ENCODE measurements around the gene EFR3B. TPM values are rescaled to one million over a fixed set of nuclear protein-coding genes. Genes with fewer than 3 reads are reported as not detected.

Gene EFR3B
- total RNA-seq, 1 donor from 2014 or later, result 22.9 TPM

DNA sequence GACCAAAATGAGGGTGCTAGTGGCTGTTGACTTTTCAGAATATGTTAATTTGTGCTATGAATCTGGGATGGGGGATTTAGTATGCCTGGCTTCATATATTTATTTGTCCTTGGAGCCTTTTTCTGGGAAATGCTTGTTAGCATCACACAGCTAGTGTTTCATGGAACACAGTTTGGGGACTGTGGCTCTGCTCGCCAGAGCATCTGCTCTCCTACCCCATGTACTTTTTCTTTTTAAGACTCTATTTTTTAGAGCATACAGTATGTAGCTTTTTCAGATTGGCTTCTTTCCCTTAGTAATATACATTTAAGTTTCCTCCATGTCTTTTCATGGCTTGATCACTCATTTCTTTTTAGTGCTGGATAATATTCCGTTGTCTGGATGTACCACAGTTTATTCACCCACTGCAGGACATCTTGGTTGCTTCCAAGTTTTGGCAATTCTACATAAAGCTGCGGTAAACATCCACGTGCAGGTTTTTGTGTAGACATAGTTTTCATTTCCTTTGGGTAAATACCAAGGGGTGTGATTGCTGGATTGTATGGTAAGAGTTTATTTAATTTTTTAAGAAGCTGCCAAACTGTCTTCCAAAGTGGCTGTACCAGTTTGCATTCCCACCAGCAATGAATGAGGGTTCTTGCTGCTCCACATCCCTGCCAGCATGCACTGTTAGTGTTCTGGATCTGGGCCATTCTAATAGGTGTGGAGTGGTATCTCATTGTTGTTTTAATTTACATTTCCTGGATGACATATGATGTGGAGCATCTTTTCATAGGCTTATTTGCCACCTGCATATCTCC is 44.1 kb downstream of the EFR3B start:
- no peak for DNase-seq
- Mint-ChIP-seq H3K27me3 (ENCODE audit: unreplicated experiment) (peaks cover 8% of the 10 kb centered on the region), H3K36me3 (ENCODE audit: unreplicated experiment) (no peaks in the 10 kb centered on the region), H3K4me1 (ENCODE audit: low read depth, unreplicated experiment) (no peaks in the 10 kb centered on the region), H3K27ac (ENCODE audit: unreplicated experiment) (no peak overlapping the region), H3K4me3 (ENCODE audit: unreplicated experiment) (no peak overlapping the region), H3K9me3 (ENCODE audit: unreplicated experiment) (no peaks in the 10 kb centered on the region)
- TF ChIP-seq, protein P1, sequence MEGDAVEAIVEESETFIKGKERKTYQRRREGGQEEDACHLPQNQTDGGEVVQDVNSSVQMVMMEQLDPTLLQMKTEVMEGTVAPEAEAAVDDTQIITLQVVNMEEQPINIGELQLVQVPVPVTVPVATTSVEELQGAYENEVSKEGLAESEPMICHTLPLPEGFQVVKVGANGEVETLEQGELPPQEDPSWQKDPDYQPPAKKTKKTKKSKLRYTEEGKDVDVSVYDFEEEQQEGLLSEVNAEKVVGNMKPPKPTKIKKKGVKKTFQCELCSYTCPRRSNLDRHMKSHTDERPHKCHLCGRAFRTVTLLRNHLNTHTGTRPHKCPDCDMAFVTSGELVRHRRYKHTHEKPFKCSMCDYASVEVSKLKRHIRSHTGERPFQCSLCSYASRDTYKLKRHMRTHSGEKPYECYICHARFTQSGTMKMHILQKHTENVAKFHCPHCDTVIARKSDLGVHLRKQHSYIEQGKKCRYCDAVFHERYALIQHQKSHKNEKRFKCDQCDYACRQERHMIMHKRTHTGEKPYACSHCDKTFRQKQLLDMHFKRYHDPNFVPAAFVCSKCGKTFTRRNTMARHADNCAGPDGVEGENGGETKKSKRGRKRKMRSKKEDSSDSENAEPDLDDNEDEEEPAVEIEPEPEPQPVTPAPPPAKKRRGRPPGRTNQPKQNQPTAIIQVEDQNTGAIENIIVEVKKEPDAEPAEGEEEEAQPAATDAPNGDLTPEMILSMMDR (IDR thresholded peaks at IDR 0.05; ENCODE audit: partially characterized antibody, unreplicated experiment), result no peak

DNA sequence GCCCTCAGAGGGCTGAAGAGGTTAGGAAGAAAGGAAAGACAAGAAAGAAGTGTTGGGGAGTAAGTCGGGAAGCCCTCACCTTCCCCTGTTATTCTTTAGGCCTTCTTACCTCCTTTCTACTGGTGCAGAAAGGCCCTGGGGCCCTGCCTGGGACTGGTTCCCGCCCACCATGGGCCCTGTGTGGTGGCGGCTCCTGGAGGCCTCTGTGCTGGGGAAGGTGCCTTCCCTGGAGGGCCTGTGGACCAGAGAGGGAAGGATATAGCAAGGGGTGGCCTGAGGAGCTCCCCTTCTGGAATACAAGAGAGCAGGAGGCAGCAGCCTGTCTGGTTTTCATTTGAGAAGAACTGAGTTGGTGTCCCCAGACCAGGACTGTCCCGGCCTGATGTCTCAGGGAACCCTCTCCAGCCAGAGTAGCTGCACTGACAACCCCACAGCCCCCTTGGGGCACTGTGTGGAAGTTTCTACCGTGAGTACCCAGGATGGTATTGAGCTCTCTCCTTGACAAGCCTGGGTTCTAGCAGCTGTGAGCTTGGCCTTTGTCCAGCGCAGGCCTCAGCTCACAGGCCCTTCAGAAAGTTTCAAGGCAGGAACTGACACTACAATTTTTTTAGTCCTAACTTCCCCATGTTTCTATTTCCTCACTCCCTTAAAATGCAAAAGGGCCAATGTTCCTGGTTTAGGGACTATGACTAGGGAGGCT is 47.1 kb downstream of the EFR3B start:
- Mint-ChIP-seq H3K27me3 (ENCODE audit: unreplicated experiment) (peaks cover 4% of the 10 kb centered on the region), H3K4me3 (ENCODE audit: unreplicated experiment) (no peak overlapping the region), H3K9me3 (ENCODE audit: unreplicated experiment) (no peaks in the 10 kb centered on the region), H3K27ac (ENCODE audit: unreplicated experiment) (no peak overlapping the region), H3K36me3 (ENCODE audit: unreplicated experiment) (no peaks in the 10 kb centered on the region), H3K4me1 (ENCODE audit: low read depth, unreplicated experiment) (no peaks in the 10 kb centered on the region)
- DNase-seq, result no peak
- TF ChIP-seq, protein P1 (IDR thresholded peaks at IDR 0.05; ENCODE audit: partially characterized antibody, unreplicated experiment), result no peak

DNA sequence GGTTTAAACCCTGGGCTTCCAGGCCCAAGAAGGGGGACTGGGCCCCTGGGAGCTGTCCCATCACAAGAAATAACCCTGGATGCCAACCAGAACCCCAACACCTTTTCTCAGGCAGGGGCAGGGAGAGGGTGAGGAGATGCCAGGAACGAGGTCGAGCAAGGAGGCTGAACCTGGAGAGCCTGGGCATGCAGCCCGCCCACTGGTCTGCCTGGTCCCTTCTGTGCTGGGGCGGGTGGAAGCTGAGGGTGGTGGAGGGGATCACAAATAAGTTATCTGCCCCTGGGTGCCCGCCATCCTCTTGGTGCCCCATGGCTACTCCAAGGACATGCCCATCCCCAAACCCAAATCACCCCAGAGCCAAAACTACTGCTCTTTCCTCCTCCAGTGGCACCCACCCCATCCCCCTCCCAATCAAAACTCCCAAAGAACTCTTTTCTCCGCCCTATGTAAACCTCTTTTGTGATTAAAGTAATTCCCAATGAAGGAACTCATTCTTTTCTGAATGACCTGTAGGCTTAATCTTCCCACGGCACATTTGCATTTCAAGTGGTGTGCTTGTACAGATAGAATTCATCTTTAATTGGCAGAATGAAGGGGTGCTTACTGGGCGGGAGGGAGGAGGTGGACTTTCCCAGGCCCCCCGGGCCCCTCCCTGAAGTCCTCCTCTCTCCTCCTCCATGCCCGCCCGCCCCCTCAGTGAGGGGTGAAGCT is 47.9 kb downstream of the EFR3B start:
- no peak for DNase-seq
- no peak overlapping the region for H3K27ac Mint-ChIP-seq (ENCODE audit: unreplicated experiment)
- no peak overlapping the region for H3K4me3 Mint-ChIP-seq (ENCODE audit: unreplicated experiment)
- H3K9me3 Mint-ChIP-seq (ENCODE audit: unreplicated experiment), result no peaks in the 10 kb centered on the region
- H3K4me1 Mint-ChIP-seq (ENCODE audit: low read depth, unreplicated experiment), result no peaks in the 10 kb centered on the region
- TF ChIP-seq, protein P1 (IDR thresholded peaks at IDR 0.05; ENCODE audit: partially characterized antibody, unreplicated experiment), result no peak
- H3K27me3 Mint-ChIP-seq (ENCODE audit: unreplicated experiment), result no peaks in the 10 kb centered on the region
- no peaks in the 10 kb centered on the region for H3K36me3 Mint-ChIP-seq (ENCODE audit: unreplicated experiment)

DNA sequence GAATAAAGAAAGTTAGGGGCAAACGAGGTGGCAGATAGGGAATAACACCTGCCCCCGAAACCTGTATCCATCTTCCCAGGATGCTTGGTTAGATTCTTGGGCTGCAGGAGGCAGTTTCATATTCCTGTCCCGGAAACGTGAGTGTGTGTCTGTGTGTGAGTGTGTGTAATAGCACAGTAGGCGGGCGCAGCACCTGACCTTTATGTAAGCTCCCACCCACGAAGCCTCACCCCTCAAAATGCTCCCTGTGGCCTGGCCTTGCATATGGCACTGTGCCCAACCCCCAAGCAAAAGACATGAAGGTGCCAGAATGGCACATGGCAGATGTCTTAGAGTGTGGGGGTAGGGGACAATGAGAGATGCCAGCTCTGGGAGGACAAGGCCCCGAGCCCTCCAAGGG is 48.9 kb downstream of the EFR3B start:
- H3K36me3 Mint-ChIP-seq (ENCODE audit: unreplicated experiment), result no peaks in the 10 kb centered on the region
- H3K9me3 Mint-ChIP-seq (ENCODE audit: unreplicated experiment), result no peaks in the 10 kb centered on the region
- no peak for DNase-seq
- H3K27me3 Mint-ChIP-seq (ENCODE audit: unreplicated experiment), result no peaks in the 10 kb centered on the region
- H3K4me3 Mint-ChIP-seq (ENCODE audit: unreplicated experiment), result no peak overlapping the region
- TF ChIP-seq, protein P1 (IDR thresholded peaks at IDR 0.05; ENCODE audit: partially characterized antibody, unreplicated experiment), result no peak
- no peak overlapping the region for H3K27ac Mint-ChIP-seq (ENCODE audit: unreplicated experiment)
- H3K4me1 Mint-ChIP-seq (ENCODE audit: low read depth, unreplicated experiment), result no peaks in the 10 kb centered on the region

Data from glutamatergic neuron (in vitro differentiated cells).